AG10803 (cell line): ENCODE measurements around the gene ADGRE1.

Experiments used
- DNase-seq: peaks from one replicate; pipeline ENCODE4 v3.0.0; 2010; ENCODE audit warnings: low read depth
- H3K4me3 ChIP-seq: 2 replicates; pipeline ENCODE4 v1.5.1; 2011; ENCODE audit warnings: mild to moderate bottlenecking, low read length, control low read depth
- TF ChIP-seq, protein P1 (sequence below): conservative IDR thresholded peaks from 2 replicates; pipeline ENCODE4 v1.5.1; 2011; ENCODE audit warnings: mild to moderate bottlenecking, low read length, control low read depth, inconsistent platforms

ADGRE1 gene

DNA sequence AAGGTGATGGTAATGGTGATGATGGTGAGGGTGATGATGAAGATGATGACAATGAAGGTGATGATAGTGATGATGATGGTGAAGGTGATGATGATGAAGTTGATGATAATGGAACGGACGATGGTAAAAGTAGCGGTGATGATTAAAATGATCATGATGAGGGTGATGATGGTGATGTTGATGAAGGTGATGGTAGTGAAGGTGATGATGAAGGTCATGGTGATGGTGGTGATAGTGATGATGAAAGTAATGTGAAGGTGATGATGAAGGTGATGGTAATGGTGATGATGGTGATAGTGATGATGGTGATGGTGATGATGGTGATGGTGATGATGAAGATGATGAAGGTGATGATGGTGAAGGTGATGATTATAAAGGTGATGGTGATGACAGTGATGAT lies 67.7 kb downstream of the ADGRE1 start:
- H3K4me3 ChIP-seq, result no peak overlapping the region
- no peak for DNase-seq
- TF ChIP-seq, protein P1, sequence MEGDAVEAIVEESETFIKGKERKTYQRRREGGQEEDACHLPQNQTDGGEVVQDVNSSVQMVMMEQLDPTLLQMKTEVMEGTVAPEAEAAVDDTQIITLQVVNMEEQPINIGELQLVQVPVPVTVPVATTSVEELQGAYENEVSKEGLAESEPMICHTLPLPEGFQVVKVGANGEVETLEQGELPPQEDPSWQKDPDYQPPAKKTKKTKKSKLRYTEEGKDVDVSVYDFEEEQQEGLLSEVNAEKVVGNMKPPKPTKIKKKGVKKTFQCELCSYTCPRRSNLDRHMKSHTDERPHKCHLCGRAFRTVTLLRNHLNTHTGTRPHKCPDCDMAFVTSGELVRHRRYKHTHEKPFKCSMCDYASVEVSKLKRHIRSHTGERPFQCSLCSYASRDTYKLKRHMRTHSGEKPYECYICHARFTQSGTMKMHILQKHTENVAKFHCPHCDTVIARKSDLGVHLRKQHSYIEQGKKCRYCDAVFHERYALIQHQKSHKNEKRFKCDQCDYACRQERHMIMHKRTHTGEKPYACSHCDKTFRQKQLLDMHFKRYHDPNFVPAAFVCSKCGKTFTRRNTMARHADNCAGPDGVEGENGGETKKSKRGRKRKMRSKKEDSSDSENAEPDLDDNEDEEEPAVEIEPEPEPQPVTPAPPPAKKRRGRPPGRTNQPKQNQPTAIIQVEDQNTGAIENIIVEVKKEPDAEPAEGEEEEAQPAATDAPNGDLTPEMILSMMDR, result no peak

DNA sequence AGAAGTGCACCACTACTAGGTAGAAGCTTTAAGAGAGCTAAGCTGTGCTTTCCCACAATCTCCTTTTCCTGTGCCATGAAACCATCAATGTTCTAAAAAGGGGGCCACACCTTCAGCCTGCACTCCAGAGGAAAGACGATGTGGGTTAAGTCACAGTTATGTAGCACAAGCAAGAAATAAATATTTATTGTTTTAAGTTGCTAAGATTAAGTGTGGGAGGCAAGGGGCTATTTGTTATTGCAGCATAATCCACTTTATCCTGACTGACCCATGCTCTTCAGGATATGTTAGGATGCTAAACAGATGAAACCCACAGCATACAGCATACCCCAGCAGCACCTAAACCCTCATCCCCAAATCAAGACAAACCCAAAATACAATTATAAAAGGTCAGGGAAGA lies 69.2 kb downstream of the ADGRE1 start:
- no peak for DNase-seq
- no peak overlapping the region for H3K4me3 ChIP-seq
- TF ChIP-seq, protein P1, result no peak

DNA sequence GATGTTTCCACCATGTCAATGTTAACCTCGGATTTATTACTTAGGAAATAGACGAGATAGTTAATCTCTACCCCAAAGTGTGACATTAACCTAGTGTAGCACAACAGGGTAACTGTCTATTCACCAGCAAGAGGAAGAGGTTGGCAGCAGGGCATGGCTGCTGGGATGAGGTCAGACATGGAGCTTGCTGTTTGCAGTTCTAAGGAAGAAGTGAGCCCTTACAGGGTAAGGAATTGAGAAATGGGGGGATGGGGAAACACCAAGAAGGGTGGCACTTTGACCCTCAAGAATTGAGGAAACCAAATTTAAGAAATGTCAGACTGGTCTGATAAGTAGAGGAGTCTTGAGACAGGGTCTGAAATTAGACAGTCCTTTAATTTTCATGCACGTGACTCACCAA lies 71.4 kb downstream of the ADGRE1 start:
- no peak for DNase-seq
- no peak overlapping the region for H3K4me3 ChIP-seq
- TF ChIP-seq, protein P1, result no peak

DNA sequence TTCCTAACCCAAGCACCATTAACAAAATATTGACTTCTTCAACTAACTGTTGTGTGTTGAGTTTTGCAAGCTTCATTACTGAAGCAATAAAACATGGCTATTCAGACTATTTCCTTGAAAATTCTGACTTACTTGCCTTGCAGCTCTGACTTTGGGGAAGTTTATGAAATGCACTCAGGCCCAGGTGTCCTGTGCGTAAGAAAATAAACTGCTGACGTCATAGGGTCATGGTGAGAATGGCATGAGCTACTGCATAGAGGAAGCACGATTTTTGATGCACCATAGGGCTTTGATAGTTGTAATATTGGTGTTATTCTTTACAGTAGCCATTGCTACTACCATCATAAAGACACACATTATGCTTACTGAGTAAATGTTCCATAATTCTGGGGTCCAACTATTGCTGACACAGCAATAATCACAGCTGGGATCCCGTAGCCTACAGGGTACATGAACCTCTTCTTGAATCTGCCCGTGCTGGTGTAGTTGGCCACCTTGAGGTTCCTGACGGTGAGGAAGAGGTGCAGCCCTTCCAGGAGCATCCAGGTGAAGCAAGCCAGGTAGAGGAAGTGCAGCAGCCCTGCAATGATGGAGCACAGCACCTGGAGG lies 76.0 kb downstream of the ADGRE1 start:
- DNase-seq, result no peak
- no peak overlapping the region for H3K4me3 ChIP-seq
- TF ChIP-seq, protein P1, result no peak

DNA sequence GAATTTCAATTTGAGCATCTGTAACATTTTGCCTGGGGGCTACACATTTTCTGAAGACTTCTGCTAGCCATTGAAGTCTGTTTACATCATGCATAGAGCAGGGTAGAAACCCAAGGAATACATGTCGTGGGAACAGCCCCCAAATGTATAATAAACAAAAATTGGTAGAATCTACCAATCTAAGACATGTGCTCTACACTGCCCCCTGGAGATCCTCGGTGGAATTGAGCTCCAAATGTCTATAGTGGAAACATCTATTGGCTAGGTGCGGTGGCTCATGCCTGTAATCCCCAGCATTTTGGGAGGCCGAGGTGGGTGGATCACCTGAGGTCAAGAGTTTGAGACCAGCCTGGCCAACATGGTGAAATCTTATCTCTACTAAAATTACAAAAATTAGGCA lies 76.6 kb downstream of the ADGRE1 start:
- no peak for DNase-seq
- no peak overlapping the region for H3K4me3 ChIP-seq
- TF ChIP-seq, protein P1, result peak; percentile 28

DNA sequence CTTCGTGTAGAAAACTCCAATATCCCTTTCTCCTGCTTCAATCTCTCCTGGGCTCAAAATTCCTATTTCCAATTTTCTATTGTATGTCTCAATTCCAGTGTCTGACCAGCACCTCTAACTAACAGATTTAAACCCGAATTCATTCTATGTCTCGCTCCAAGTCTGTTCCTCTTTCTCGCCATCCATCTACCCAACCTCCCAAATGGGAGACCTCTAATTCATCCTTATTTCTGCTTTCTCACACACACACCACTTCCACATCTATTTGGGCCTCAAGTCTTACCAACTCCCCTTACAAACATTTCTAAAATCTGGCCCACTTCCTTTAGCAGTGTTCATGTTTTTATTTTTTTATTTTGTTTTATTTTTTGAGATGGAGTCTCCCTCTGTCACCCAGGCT lies 80.6 kb downstream of the ADGRE1 start:
- no peak for DNase-seq
- TF ChIP-seq, protein P1, result no peak

DNA sequence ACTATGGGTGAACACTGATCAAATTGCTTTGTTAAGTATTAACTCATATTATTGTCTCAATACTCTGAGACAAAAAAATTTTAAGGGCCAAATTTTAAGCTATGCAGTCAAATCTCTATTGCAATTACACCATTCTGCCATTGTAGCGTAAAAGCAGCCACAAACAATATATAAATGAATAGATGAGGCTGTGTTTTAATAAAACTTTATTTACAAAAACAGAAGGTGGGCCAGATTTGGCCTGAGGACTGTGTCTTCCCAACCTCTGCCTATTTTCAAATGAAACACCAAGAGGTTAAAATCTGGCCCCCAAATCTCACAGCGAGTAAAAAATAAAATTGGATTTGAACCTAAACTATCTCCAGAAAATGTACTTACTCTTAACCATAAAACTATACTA lies 82.1 kb downstream of the ADGRE1 start:
- H3K4me3 ChIP-seq, result no peak overlapping the region
- TF ChIP-seq, protein P1, result no peak
- DNase-seq, result no peak

More for the DNA sequence above, 80.6 kb downstream of the ADGRE1 start:
- no peak overlapping the region for H3K4me3 ChIP-seq
